Endothelial cell of umbilical vein (primary cell): ENCODE measurements around the gene ACOX3. TPM values are rescaled to one million over a fixed set of nuclear protein-coding genes. Genes with fewer than 3 reads are reported as not detected.

Source experiments
- BruUV-seq: library from RNA; stranded (reverse); fragments of 400-500 nt; replicated peaks from 2 replicates; lab custom pipeline; 2021; lab: Mats Ljungman, UMichigan
- CTCF ChIA-PET: fragments of 300-600, 350-600 bp; sonication (Branson Sonifier 250); formaldehyde crosslinking; loops from one replicate; lab custom pipeline; 2021; ENCODE audit warnings: antibody characterized with exemption, inconsistent platforms; lab: Charles Lee
- POLR2A ChIA-PET: fragments of 300-600, 350-600 bp; sonication (Branson Sonifier 250); formaldehyde crosslinking; loops from one replicate; lab custom pipeline; 2021; ENCODE audit warnings: antibody characterized with exemption, inconsistent platforms; lab: Charles Lee
- DNase-seq: peaks from one replicate; pipeline ENCODE4 v3.0.0-alpha.2; 2011; ENCODE audit warnings: low read depth, low spot score
- FAIRE-seq: peaks from 2 replicates; lab custom pipeline; 2011; peaks lifted over from hg19 to GRCh38; lab: Jason Lieb, UNC
- H2AFZ ChIP-seq: 2 replicates; pipeline ENCODE4 v1.6.0; 2012; ENCODE audit warnings: low read depth, low read length, control low read depth, inconsistent platforms
- H3K27ac ChIP-seq: 2 replicates; pipeline ENCODE4 v1.5.1; 2011; ENCODE audit warnings: low read depth, mild to moderate bottlenecking, control low read depth, low read length, moderate library complexity; ENCODE audit not compliant: insufficient read depth
- H3K27me3 ChIP-seq, 2 experiments: 2 replicates each; pipeline versions ENCODE4 v1.6.0 to v1.6.1; 2011; ENCODE audit warnings: low read length in 2 of 2, mixed read lengths in 1 of 2; ENCODE audit not compliant: control insufficient read depth in 2 of 2, insufficient read depth in 2 of 2
- H3K36me3 ChIP-seq, 2 experiments: 2 replicates in 1 of 2; 3 replicates in 1 of 2; pipeline ENCODE4 v1.5.1; 2011; ENCODE audit warnings: low read length in 2 of 2, mild to moderate bottlenecking in 1 of 2, moderate library complexity in 1 of 2; ENCODE audit not compliant: control insufficient read depth in 2 of 2, insufficient read depth in 2 of 2; ENCODE audit errors: extremely low read depth in 1 of 2
- H3K4me1 ChIP-seq: 3 replicates; pipeline ENCODE4 v1.5.1; 2011; ENCODE audit warnings: mild to moderate bottlenecking, low read length; ENCODE audit not compliant: control insufficient read depth, insufficient read depth; ENCODE audit errors: extremely low read depth
- H3K4me2 ChIP-seq: 2 replicates; pipeline ENCODE4 v1.6.1; 2011; ENCODE audit warnings: low read length, control low read depth, mixed read lengths; ENCODE audit not compliant: insufficient read depth
- H3K4me3 ChIP-seq, 3 experiments: fragments of 200-600 bp in 1 of 3; sonication (generic), shearing (Covaris generic) in 1 of 3; replicated peaks in 1 of 3; 2 replicates each; pipeline ENCODE4 v1.5.1; 2011 to 2016; ENCODE audit warnings: control low read depth in 3 of 3, low read length in 3 of 3, mild to moderate bottlenecking in 2 of 3, inconsistent platforms in 1 of 3, low read depth in 1 of 3, moderate library complexity in 1 of 3; ENCODE audit not compliant: insufficient read depth in 1 of 3
- H3K79me2 ChIP-seq: 2 replicates; pipeline ENCODE4 v1.6.0; 2012; ENCODE audit warnings: low read length, inconsistent platforms; ENCODE audit not compliant: control insufficient read depth, insufficient read depth
- H3K9ac ChIP-seq: replicated peaks from 2 replicates; pipeline ENCODE3; 2011; ENCODE audit warnings: low read length, control low read depth; ENCODE audit not compliant: insufficient read depth; ENCODE audit errors: extremely low read depth
- H3K9me1 ChIP-seq: replicated peaks from 3 replicates; pipeline ENCODE4 v1.6.0; 2011; ENCODE audit warnings: mild to moderate bottlenecking, low read length; ENCODE audit not compliant: control insufficient read depth, insufficient read depth; ENCODE audit errors: extremely low read depth
- H3K9me3 ChIP-seq: replicated peaks from 2 replicates; pipeline ENCODE4 v1.5.1; 2012; ENCODE audit warnings: low read length, inconsistent platforms; ENCODE audit not compliant: control insufficient read depth, insufficient read depth
- H4K20me1 ChIP-seq: replicated peaks from 2 replicates; pipeline ENCODE3; 2011; ENCODE audit warnings: mild to moderate bottlenecking, low read length; ENCODE audit not compliant: control insufficient read depth, insufficient read depth; ENCODE audit errors: extremely low read depth
- EZH2 ChIP-seq: IDR thresholded peaks from 2 replicates; pipeline ENCODE4 v1.6.1; 2012; ENCODE audit warnings: borderline replicate concordance, low read depth, mild to moderate bottlenecking, moderate library complexity, low read length, inconsistent platforms; ENCODE audit not compliant: severe bottlenecking
- FOS ChIP-seq: IDR thresholded peaks from 2 replicates; pipeline ENCODE4 v1.6.1; 2011; ENCODE audit warnings: mild to moderate bottlenecking, low read length, moderate library complexity, borderline replicate concordance; ENCODE audit not compliant: insufficient read depth
- GATA2 ChIP-seq: IDR thresholded peaks from 2 replicates; pipeline ENCODE4 v1.7.0; 2011; ENCODE audit warnings: low read depth, mild to moderate bottlenecking, moderate library complexity, mixed read lengths, low read length; ENCODE audit not compliant: insufficient read length, insufficient read depth
- JUN ChIP-seq: IDR thresholded peaks from 2 replicates; pipeline ENCODE4 v1.6.1; 2011; ENCODE audit warnings: borderline replicate concordance, low read depth; ENCODE audit not compliant: insufficient read length, insufficient read depth
- MYC ChIP-seq: IDR thresholded peaks from one replicate; pipeline ENCODE4 v1.6.1; 2011; ENCODE audit warnings: mild to moderate bottlenecking, low read depth, low read length
- POLR2AphosphoS5 ChIP-seq: IDR thresholded peaks from 2 replicates; pipeline ENCODE4 v1.6.1; 2012; ENCODE audit warnings: low read depth, mild to moderate bottlenecking, control low read depth, low read length, moderate library complexity; ENCODE audit not compliant: insufficient read depth
- dilution Hi-C: fragments of 300-500 bp; cut with MboI; formaldehyde crosslinking; loops from one replicate; pipeline ENCODE4 v1.15.0; 2019; ENCODE audit warnings: low sequenced_read_pairs; ENCODE audit not compliant: extremely low pct_ligation_motif_present
- intact Hi-C: fragments of 100-400 bp; cut with micrococcal nuclease; formaldehyde crosslinking; loops from one replicate; pipeline ENCODE4 v1.10.0; 2022
- polyA plus RNA-seq, 4 experiments: library from polyadenylated mRNA; depleted of rRNA in 3 of 4; stranded (reverse) in 3 of 4; unstranded in 1 of 4; fragments of >200 nt; gene quantifications; 2 replicates each; pipeline versions ENCODE4 v1.2.1 to v1.2.3, GENCODE V29; 2011 to 2012; ENCODE audit warnings: missing spikeins in 1 of 4
- total RNA-seq: library from RNA; stranded (reverse); gene quantifications from 2 replicates; pipeline ENCODE4 v1.2.3, GENCODE V29; 2021
- TF ChIP-seq, protein P1 (sequence below), 2 donors: IDR thresholded peaks; 1 replicate in 1 of 2; 2 replicates in 1 of 2; pipeline ENCODE4 v1.5.1; 2011; ENCODE audit warnings: low read length in 2 of 2, mild to moderate bottlenecking in 2 of 2, moderate library complexity in 2 of 2, control low read depth in 1 of 2, inconsistent platforms in 1 of 2, low read depth in 1 of 2; ENCODE audit not compliant: insufficient read depth in 1 of 2; ENCODE audit errors: extremely low read depth in 1 of 2
- TF ChIP-seq, protein P2 (sequence below): IDR thresholded peaks from 2 replicates; pipeline ENCODE4 v1.6.1; 2011; ENCODE audit not compliant: insufficient read depth, insufficient read length

The ACOX3 gene
- total and polyA plus RNA-seq, 2 donors (not counting 3 experiments of a cell fraction or from before 2014, with no cell fraction given): 13.0 to 26.3 TPM

DNA sequence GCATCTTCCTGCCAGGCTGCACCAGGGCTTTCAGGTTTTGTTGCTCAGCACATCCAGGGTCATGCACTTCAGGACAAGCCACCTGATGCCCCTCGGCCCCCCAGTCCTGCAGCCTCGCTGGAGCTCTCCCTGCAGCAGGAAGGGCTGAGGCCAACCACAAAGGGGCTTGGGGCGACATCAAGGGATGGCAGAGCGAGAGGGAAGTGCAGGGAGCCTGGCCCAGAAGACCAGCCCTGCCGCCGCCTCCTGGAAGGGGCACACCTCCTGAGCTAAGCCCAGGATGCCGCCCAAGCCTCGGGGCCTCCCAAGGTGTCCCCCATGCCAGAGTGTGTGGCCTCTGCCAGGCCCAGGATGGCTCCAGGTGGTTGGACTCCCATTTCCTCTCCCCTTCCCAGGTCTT lies 37.2 kb upstream of the ACOX3 start:
- no peak for FAIRE-seq
- POLR2A ChIA-PET: no interaction called here
- Histone ChIP-seq H3K4me3 (no peak overlapping the region), H4K20me1 (no peaks in the 10 kb centered on the region), H3K4me1 (no peaks in the 10 kb centered on the region), H3K79me2 (no peaks in the 10 kb centered on the region), H3K27me3 (no peaks in the 10 kb centered on the region), H3K36me3 (peaks cover 2 to 6% of the 10 kb centered on the region in 2 experiments), H3K9me1 (no peaks in the 10 kb centered on the region), H3K4me2 (no peak overlapping the region), H3K9ac (no peak overlapping the region), H3K9me3 (no peaks in the 10 kb centered on the region), H2AFZ (no peak overlapping the region), H3K27ac (no peak overlapping the region)
- dilution Hi-C loops: no loop called here
- TF ChIP-seq EZH2: no peak
- TF ChIP-seq FOS: no peak
- no peak for TF ChIP-seq GATA2
- TF ChIP-seq, protein P1, sequence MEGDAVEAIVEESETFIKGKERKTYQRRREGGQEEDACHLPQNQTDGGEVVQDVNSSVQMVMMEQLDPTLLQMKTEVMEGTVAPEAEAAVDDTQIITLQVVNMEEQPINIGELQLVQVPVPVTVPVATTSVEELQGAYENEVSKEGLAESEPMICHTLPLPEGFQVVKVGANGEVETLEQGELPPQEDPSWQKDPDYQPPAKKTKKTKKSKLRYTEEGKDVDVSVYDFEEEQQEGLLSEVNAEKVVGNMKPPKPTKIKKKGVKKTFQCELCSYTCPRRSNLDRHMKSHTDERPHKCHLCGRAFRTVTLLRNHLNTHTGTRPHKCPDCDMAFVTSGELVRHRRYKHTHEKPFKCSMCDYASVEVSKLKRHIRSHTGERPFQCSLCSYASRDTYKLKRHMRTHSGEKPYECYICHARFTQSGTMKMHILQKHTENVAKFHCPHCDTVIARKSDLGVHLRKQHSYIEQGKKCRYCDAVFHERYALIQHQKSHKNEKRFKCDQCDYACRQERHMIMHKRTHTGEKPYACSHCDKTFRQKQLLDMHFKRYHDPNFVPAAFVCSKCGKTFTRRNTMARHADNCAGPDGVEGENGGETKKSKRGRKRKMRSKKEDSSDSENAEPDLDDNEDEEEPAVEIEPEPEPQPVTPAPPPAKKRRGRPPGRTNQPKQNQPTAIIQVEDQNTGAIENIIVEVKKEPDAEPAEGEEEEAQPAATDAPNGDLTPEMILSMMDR (IDR thresholded peaks at IDR 0.05; ENCODE audit: extremely low read depth in 1 of 2, insufficient read depth in 1 of 2, low read depth in 1 of 2, low read length in 2 of 2): no peak
- TF ChIP-seq MYC: no peak
- TF ChIP-seq JUN: no peak
- TF ChIP-seq, protein P2, sequence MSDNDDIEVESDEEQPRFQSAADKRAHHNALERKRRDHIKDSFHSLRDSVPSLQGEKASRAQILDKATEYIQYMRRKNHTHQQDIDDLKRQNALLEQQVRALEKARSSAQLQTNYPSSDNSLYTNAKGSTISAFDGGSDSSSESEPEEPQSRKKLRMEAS: no peak
- no peak for TF ChIP-seq POLR2AphosphoS5
- intact Hi-C loops: no loop called here
- CTCF ChIA-PET: interaction anchor here (1.0 to 1.5 kb wide), 2 partner anchors 8 to 9 kb away, joined by 3 to 6 read pairs; no protein-coding TSS in a partner anchor
- no peak for DNase-seq
- no TSS peak for BruUV-seq
